ENCODE results near the gene MAP2K6.

DNA sequence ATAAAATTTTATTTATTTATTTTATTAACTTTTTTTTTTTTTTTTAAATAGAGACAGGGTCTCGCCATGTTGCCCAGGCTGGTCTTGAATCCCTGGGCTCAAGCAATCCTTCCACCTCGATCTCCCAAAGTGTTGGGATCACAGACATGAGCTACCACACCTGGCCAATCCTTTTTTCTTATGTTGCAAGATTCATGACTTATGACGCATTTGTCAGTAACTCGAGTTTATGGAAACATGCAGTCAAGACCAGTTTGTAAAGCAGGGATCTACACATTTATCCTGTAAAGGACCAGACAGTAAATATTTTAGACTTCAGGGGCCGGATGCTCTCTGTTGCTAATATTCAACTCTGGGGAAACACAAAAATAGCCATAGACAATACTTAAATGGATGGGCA is 9.4 kb upstream of the MAP2K6 start:
- TF ChIP-seq, protein P1, sequence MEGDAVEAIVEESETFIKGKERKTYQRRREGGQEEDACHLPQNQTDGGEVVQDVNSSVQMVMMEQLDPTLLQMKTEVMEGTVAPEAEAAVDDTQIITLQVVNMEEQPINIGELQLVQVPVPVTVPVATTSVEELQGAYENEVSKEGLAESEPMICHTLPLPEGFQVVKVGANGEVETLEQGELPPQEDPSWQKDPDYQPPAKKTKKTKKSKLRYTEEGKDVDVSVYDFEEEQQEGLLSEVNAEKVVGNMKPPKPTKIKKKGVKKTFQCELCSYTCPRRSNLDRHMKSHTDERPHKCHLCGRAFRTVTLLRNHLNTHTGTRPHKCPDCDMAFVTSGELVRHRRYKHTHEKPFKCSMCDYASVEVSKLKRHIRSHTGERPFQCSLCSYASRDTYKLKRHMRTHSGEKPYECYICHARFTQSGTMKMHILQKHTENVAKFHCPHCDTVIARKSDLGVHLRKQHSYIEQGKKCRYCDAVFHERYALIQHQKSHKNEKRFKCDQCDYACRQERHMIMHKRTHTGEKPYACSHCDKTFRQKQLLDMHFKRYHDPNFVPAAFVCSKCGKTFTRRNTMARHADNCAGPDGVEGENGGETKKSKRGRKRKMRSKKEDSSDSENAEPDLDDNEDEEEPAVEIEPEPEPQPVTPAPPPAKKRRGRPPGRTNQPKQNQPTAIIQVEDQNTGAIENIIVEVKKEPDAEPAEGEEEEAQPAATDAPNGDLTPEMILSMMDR (IDR thresholded peaks at IDR 0.05) = no peak
- TF ChIP-seq EZH2phosphoT487 (IDR thresholded peaks at IDR 0.05) = no peak
- TF ChIP-seq EZH2 (IDR thresholded peaks at IDR 0.05) = no peak
